ENCODE measurements around the gene PRKAG3.

The PRKAG3 gene

DNA sequence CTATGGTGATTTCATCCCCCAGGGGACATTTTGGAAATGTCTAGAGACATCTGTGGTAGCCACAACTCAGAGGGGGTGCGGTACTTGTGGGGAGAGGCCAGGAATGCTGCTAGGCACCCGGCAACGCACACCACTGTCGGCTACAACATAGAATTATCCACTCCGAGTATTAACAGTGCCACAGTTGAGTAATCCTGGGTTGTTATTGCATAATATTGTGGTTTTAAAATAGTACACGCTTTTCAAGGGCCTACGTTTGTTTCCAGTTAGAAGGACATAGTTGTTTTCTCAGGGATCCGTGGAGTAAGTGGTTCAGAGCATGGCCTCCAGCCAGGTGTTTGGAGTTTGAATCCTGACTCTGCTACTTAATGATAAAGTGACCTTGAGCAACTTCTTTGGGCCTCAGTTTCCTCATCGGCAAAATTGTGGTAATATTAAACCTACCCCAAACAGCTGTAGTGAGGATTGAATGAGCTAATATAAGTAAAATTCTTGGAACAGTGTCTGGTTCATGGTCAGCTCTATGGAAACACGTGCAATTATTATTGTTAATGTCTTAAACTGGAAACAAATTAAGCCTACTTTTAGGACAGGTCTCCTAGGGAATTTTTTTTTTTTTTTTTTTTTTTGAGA, 25.1 kb downstream of the PRKAG3 start:
- no peak for TF ChIP-seq FOXP2 (optimal IDR thresholded peaks at IDR 0.05; ENCODE audit: borderline replicate concordance, extremely low read depth, extremely low read length, insufficient read depth)
- peak; percentile 53; the same call in 1 of the 2 replicates for TF ChIP-seq SIN3A (IDR thresholded peaks at IDR 0.05; ENCODE audit: borderline replicate concordance, insufficient read depth, low read length)
- TF ChIP-seq, protein P1, sequence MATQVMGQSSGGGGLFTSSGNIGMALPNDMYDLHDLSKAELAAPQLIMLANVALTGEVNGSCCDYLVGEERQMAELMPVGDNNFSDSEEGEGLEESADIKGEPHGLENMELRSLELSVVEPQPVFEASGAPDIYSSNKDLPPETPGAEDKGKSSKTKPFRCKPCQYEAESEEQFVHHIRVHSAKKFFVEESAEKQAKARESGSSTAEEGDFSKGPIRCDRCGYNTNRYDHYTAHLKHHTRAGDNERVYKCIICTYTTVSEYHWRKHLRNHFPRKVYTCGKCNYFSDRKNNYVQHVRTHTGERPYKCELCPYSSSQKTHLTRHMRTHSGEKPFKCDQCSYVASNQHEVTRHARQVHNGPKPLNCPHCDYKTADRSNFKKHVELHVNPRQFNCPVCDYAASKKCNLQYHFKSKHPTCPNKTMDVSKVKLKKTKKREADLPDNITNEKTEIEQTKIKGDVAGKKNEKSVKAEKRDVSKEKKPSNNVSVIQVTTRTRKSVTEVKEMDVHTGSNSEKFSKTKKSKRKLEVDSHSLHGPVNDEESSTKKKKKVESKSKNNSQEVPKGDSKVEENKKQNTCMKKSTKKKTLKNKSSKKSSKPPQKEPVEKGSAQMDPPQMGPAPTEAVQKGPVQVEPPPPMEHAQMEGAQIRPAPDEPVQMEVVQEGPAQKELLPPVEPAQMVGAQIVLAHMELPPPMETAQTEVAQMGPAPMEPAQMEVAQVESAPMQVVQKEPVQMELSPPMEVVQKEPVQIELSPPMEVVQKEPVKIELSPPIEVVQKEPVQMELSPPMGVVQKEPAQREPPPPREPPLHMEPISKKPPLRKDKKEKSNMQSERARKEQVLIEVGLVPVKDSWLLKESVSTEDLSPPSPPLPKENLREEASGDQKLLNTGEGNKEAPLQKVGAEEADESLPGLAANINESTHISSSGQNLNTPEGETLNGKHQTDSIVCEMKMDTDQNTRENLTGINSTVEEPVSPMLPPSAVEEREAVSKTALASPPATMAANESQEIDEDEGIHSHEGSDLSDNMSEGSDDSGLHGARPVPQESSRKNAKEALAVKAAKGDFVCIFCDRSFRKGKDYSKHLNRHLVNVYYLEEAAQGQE (IDR thresholded peaks at IDR 0.05; ENCODE audit: insufficient read depth in 1 of 2, low read depth in 2 of 2, low read length in 2 of 2): no peak
- TF ChIP-seq TAF1 (IDR thresholded peaks at IDR 0.05; ENCODE audit: borderline replicate concordance, insufficient read depth, low read length): no peak
- no peak for TF ChIP-seq POLR2AphosphoS5 (IDR thresholded peaks at IDR 0.05; ENCODE audit: low read depth, low read length)

DNA sequence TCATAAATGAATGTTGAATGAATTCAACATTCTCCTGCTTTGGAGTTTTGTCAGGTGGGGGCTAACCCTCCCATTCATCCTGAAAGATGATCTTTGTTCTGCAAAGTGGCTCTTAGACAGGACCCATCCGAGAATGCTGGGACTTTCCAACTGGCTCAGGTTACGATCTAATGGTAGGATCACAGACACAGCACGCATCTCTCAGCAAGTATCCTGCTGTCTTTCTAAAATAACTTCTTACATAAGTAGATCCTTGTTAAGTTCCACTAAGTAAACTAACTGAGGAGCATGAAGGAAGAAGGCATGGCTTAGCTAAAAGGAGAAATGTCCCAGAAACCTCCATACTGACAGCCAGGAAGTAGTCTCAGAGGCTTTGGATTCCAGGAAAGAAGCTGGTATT, 26.0 kb downstream of the PRKAG3 start:
- no peak for TF ChIP-seq FOXP2 (optimal IDR thresholded peaks at IDR 0.05; ENCODE audit: borderline replicate concordance, extremely low read depth, extremely low read length, insufficient read depth)
- TF ChIP-seq SIN3A (IDR thresholded peaks at IDR 0.05; ENCODE audit: borderline replicate concordance, insufficient read depth, low read length): no peak
- TF ChIP-seq, protein P1 (IDR thresholded peaks at IDR 0.05; ENCODE audit: insufficient read depth in 1 of 2, low read depth in 2 of 2, low read length in 2 of 2): no peak
- TF ChIP-seq POLR2AphosphoS5 (IDR thresholded peaks at IDR 0.05; ENCODE audit: low read depth, low read length): no peak
- peak; percentile 48; the same call in 1 of the 2 replicates for TF ChIP-seq TAF1 (IDR thresholded peaks at IDR 0.05; ENCODE audit: borderline replicate concordance, insufficient read depth, low read length)

DNA sequence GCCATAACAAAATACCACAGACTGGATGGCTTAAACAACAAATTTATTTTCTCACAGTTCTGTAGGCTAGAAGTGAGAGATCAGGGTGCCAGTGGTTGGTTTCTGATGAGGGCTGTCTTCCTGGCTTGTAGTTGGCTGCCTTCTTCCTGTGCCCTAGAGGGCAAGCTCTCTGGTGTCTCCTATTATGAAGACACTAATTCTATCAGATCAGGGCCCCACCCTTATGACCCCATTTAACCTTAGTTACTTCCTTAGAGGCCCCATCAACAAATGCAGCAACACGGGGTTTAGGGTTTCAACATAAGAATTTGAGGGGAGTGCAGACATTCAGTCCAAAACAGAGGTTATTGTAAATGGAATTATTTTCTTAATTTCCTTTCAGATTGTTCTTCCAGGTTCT, 26.8 kb downstream of the PRKAG3 start:
- TF ChIP-seq POLR2AphosphoS5 (IDR thresholded peaks at IDR 0.05; ENCODE audit: low read depth, low read length) (no peak), FOXP2 (optimal IDR thresholded peaks at IDR 0.05; ENCODE audit: borderline replicate concordance, extremely low read depth, extremely low read length, insufficient read depth) (no peak), TAF1 (IDR thresholded peaks at IDR 0.05; ENCODE audit: borderline replicate concordance, insufficient read depth, low read length) (no peak), SIN3A (IDR thresholded peaks at IDR 0.05; ENCODE audit: borderline replicate concordance, insufficient read depth, low read length) (no peak)
- TF ChIP-seq, protein P1 (IDR thresholded peaks at IDR 0.05; ENCODE audit: insufficient read depth in 1 of 2, low read depth in 2 of 2, low read length in 2 of 2): no peak

DNA sequence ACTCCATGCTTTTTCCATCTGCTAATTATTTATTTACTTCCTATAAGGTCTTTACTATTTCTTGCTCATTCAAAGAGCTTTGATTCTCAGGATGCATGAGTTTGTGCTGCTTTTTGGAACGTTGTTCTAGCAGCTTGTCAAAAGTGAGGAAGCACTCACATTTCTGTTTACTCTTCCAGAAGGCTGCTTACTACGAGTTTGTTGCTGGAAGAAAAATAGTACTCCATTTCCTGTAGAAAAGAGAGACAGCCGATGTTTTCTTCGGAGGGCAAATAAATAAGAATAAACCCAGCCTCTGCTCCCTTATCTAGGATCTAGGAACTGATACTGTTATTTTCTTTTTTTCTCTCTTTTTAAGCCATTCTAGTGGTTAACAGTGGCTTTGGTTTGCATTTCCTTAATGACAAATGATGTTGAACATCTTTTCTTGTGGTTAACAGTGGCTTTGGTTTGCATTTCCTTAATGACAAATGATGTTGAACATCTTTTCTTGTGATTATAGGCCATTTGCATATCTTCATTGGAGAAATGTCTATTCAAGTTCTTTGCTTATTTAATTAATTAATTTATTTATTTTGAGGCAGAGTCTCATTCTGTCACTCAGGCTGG, 29.1 kb downstream of the PRKAG3 start:
- TF ChIP-seq SIN3A (IDR thresholded peaks at IDR 0.05; ENCODE audit: borderline replicate concordance, insufficient read depth, low read length) (no peak), FOXP2 (optimal IDR thresholded peaks at IDR 0.05; ENCODE audit: borderline replicate concordance, extremely low read depth, extremely low read length, insufficient read depth) (no peak), TAF1 (IDR thresholded peaks at IDR 0.05; ENCODE audit: borderline replicate concordance, insufficient read depth, low read length) (no peak), POLR2AphosphoS5 (IDR thresholded peaks at IDR 0.05; ENCODE audit: low read depth, low read length) (no peak)
- TF ChIP-seq, protein P1 (IDR thresholded peaks at IDR 0.05; ENCODE audit: insufficient read depth in 1 of 2, low read depth in 2 of 2, low read length in 2 of 2): no peak
